Keratinocyte (primary cell): Measurements from ENCODE around the gene JAK1.

Experiments
- CTCF ChIP-seq, 3 experiments: IDR thresholded peaks in 1 of 3; conservative IDR thresholded peaks in 1 of 3; optimal IDR thresholded peaks in 1 of 3; 2 replicates in 2 of 3; 3 replicates in 1 of 3; pipeline versions ENCODE3 to v1.5.1; 2011; ENCODE audit warnings: low read length in 3 of 3, mild to moderate bottlenecking in 3 of 3, moderate library complexity in 2 of 3, control low read depth in 1 of 3, inconsistent platforms in 1 of 3; ENCODE audit not compliant: insufficient read depth in 2 of 3; ENCODE audit errors: extremely low read depth in 1 of 3
- EZH2 ChIP-seq: IDR thresholded peaks from one replicate; pipeline ENCODE4 v1.6.1; 2012; ENCODE audit warnings: inconsistent platforms, mild to moderate bottlenecking, low read length, moderate library complexity

- no peak for TF ChIP-seq CTCF (optimal IDR thresholded peaks at IDR 0.05 in 1 of 3, IDR thresholded peaks at IDR 0.05 in 1 of 3, conservative IDR thresholded peaks at IDR 0.05 in 1 of 3; ENCODE audit: extremely low read depth in 1 of 3, insufficient read depth in 2 of 3, low read length in 3 of 3)
- no peak for TF ChIP-seq EZH2
Observed at GRCh38 chr1:64932962-64933295, 33.4 kb downstream of the JAK1 start.
